ENCODE measurements around the gene ARFIP1.

Gene ARFIP1

DNA sequence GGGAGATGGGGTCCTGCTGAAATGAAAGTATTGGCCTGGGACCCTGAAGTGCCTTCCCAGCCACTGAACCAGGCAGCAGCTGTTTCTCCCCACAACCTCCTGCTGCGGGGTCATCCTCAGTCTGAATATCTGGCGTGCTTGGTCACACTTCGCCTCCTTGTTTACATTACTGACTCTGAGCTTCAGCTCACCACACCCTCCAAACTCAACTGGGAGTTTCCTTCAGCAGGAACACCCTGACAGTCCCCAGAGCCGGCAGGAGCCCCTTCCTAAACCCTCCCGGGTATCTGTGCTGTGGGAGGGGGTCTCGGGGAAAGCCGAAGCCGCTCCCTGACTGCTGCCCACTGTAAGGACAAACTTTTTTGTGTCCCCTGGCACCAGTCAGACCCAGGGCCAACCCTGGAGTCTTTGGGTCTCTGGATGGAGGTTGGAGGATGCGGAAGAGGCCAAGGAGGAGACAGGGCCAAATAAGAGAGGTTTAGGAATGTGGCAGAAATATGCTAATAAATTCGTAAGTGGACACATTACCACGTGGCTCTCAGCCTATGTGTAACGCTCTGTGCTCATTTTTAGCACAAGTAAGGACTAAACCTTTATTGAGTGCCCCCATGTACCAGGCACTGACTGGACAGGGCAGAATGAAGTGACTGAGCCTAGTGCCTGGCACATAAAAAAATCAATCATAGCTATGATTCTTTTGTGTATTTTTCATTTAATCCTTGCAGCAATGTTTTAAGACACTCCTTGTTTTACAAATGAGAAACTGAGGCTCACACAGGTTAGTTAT lies 177.1 kb downstream of the ARFIP1 start:
- H3K4me1 ChIP-seq (ENCODE audit: control insufficient read depth, insufficient read depth, low read length) = peaks cover 4% of the 10 kb centered on the region; the same call in 1 of the 2 replicates
- H3K9me3 ChIP-seq (ENCODE audit: control insufficient read depth, insufficient read depth, low read depth, low read length) = no peaks in the 10 kb centered on the region
- POLR2A ChIA-PET = no interaction called here
- CTCF ChIA-PET = no interaction called here
- no peak overlapping the region for H3K27ac ChIP-seq (ENCODE audit: extremely low read depth, low read depth, low read length)
- no peak overlapping the region for H3K4me3 ChIP-seq (ENCODE audit: low read depth, low read length)
- H3K36me3 ChIP-seq (ENCODE audit: control insufficient read depth in 2 of 2, insufficient read depth in 1 of 2, low read length in 2 of 2) = no peaks in the 10 kb centered on the region
- no peak for TF ChIP-seq ZNF114 (tag by site-specific recombination; IDR thresholded peaks at IDR 0.05)
- 0 out of 2 replicates have a peak, but pooled peaks have one; percentile 16 for TF ChIP-seq KLF1 (tag by site-specific recombination; IDR thresholded peaks at IDR 0.05)
- no peak for TF ChIP-seq ZNF837 (tag by site-specific recombination; IDR thresholded peaks at IDR 0.05)
- no peak for TF ChIP-seq OSR2 (tag by site-specific recombination; IDR thresholded peaks at IDR 0.05)

DNA sequence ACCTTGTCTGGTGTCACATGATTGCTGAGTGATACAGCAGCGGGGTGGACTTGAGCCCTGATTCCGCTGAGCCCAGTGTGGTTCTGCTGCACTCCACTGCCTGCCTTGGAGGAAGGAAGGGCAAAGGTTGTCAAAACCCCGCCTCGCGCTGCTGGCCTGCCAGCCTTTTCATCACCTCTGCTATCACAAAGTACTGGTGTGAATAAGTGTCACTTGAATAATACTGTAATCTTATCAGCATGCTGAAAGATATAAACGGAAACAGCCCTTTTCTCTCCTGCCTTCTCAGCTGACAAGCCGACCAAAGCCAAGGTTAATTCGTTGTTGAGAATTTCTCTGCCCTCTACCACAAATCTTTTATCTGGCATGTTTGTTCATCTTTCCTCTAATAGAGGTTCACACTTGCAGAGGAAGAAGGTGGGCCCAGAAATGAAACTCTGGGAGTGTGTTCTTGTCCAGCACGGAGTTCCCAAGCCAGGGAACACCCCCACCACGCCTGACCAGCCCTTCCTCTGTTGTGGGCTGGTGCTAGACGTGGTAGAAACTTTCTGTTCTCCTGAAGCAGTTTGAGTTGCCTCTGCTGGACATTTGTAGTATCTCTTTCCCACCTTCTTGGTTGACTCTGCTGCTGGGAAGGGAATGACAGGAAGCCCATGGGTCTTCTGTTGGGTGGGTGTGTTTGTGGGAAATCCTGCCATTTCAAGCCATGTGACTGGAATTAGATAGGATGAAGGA lies 177.8 kb downstream of the ARFIP1 start:
- ChIA-PET CTCF (interaction anchor here (0.7 kb wide), 1 partner anchor 325 kb away, joined by 3 read pairs; no protein-coding TSS in a partner anchor), POLR2A (no interaction called here)
- Histone ChIP-seq H3K36me3 (ENCODE audit: control insufficient read depth in 2 of 2, insufficient read depth in 1 of 2, low read length in 2 of 2) (no peaks in the 10 kb centered on the region), H3K4me1 (ENCODE audit: control insufficient read depth, insufficient read depth, low read length) (peaks cover 4% of the 10 kb centered on the region; the same call in 1 of the 2 replicates), H3K27ac (ENCODE audit: extremely low read depth, low read depth, low read length) (no peak overlapping the region), H3K9me3 (ENCODE audit: control insufficient read depth, insufficient read depth, low read depth, low read length) (no peaks in the 10 kb centered on the region), H3K4me3 (ENCODE audit: low read depth, low read length) (no peak overlapping the region)
- no peak for TF ChIP-seq SP7 (tag by site-specific recombination; IDR thresholded peaks at IDR 0.05)
- no peak for TF ChIP-seq GFI1B (tag by site-specific recombination; IDR thresholded peaks at IDR 0.05)
- no peak for TF ChIP-seq ZNF747 (tag by site-specific recombination; IDR thresholded peaks at IDR 0.05)
- TF ChIP-seq ZNF843 (tag by site-specific recombination; IDR thresholded peaks at IDR 0.05) = no peak
- TF ChIP-seq, protein P1, sequence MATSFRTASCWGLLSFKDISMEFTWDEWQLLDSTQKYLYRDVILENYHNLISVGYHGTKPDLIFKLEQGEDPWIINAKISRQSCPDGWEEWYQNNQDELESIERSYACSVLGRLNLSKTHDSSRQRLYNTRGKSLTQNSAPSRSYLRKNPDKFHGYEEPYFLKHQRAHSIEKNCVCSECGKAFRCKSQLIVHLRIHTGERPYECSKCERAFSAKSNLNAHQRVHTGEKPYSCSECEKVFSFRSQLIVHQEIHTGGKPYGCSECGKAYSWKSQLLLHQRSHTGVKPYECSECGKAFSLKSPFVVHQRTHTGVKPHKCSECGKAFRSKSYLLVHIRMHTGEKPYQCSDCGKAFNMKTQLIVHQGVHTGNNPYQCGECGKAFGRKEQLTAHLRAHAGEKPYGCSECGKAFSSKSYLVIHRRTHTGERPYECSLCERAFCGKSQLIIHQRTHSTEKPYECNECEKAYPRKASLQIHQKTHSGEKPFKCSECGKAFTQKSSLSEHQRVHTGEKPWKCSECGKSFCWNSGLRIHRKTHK (tag by site-specific recombination; IDR thresholded peaks at IDR 0.05) = no peak
- no peak for TF ChIP-seq ZNF350 (tag by site-specific recombination; IDR thresholded peaks at IDR 0.05)
- TF ChIP-seq, protein P2, sequence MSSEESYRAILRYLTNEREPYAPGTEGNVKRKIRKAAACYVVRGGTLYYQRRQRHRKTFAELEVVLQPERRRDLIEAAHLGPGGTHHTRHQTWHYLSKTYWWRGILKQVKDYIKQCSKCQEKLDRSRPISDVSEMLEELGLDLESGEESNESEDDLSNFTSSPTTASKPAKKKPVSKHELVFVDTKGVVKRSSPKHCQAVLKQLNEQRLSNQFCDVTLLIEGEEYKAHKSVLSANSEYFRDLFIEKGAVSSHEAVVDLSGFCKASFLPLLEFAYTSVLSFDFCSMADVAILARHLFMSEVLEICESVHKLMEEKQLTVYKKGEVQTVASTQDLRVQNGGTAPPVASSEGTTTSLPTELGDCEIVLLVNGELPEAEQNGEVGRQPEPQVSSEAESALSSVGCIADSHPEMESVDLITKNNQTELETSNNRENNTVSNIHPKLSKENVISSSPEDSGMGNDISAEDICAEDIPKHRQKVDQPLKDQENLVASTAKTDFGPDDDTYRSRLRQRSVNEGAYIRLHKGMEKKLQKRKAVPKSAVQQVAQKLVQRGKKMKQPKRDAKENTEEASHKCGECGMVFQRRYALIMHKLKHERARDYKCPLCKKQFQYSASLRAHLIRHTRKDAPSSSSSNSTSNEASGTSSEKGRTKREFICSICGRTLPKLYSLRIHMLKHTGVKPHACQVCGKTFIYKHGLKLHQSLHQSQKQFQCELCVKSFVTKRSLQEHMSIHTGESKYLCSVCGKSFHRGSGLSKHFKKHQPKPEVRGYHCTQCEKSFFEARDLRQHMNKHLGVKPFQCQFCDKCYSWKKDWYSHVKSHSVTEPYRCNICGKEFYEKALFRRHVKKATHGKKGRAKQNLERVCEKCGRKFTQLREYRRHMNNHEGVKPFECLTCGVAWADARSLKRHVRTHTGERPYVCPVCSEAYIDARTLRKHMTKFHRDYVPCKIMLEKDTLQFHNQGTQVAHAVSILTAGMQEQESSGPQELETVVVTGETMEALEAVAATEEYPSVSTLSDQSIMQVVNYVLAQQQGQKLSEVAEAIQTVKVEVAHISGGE (tag by site-specific recombination; conservative IDR thresholded peaks at IDR 0.05; ENCODE audit: low read depth) = no peak
- TF ChIP-seq MEIS1 (CRISPR knock-in tag; IDR thresholded peaks at IDR 0.05; ENCODE audit: borderline replicate concordance) = no peak
- no peak for TF ChIP-seq ZNF341 (tag by site-specific recombination; IDR thresholded peaks at IDR 0.05; ENCODE audit: low read depth)
- no peak for TF ChIP-seq ZBTB8A (tag by site-specific recombination; IDR thresholded peaks at IDR 0.05)
- no peak for TF ChIP-seq ZNF530 (tag by site-specific recombination; IDR thresholded peaks at IDR 0.05; ENCODE audit: low read depth)
- TF ChIP-seq ZNF311 (tag by site-specific recombination; IDR thresholded peaks at IDR 0.05; ENCODE audit: borderline replicate concordance) = no peak

DNA sequence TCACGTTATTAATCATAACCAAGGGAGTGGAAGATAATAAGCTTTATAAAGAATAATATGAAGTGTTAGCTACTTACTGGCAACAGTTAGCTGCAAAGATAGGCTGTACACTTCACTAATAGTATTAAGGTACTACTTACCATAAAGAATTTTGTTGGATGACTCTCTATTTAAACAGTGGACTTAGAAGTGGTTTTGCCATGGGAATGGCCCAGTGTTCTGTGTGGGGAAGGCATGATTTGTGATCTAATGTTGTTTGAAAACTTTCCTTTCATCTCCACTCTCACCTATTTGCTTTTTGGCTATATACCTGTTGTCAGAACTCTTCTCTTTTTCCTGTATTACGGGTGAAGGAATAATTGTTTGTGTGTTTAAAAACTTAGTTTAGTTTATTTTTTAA lies 179.3 kb downstream of the ARFIP1 start:
- no peaks in the 10 kb centered on the region for H3K9me3 ChIP-seq (ENCODE audit: control insufficient read depth, insufficient read depth, low read depth, low read length)
- peaks cover 4% of the 10 kb centered on the region; the same call in 1 of the 2 replicates for H3K4me1 ChIP-seq (ENCODE audit: control insufficient read depth, insufficient read depth, low read length)
- no peaks in the 10 kb centered on the region for H3K36me3 ChIP-seq (ENCODE audit: control insufficient read depth in 2 of 2, insufficient read depth in 1 of 2, low read length in 2 of 2)
- H3K4me3 ChIP-seq (ENCODE audit: low read depth, low read length) = no peak overlapping the region
- ChIA-PET POLR2A (no interaction called here), CTCF (no interaction called here)
- no peak overlapping the region for H3K27ac ChIP-seq (ENCODE audit: extremely low read depth, low read depth, low read length)
- TF ChIP-seq ZNF76 (tag by site-specific recombination; IDR thresholded peaks at IDR 0.05; ENCODE audit: borderline replicate concordance, low read depth) (no peak), YY2 (tag by site-specific recombination; IDR thresholded peaks at IDR 0.05) (no peak), FEZF1 (tag by site-specific recombination; IDR thresholded peaks at IDR 0.05) (no peak), OSR2 (tag by site-specific recombination; IDR thresholded peaks at IDR 0.05) (no peak)
- TF ChIP-seq, protein P3, sequence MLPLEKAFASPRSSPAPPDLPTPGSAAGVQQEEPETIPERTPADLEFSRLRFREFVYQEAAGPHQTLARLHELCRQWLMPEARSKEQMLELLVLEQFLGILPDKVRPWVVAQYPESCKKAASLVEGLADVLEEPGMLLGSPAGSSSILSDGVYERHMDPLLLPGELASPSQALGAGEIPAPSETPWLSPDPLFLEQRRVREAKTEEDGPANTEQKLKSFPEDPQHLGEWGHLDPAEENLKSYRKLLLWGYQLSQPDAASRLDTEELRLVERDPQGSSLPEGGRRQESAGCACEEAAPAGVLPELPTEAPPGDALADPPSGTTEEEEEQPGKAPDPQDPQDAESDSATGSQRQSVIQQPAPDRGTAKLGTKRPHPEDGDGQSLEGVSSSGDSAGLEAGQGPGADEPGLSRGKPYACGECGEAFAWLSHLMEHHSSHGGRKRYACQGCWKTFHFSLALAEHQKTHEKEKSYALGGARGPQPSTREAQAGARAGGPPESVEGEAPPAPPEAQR (tag by site-specific recombination; IDR thresholded peaks at IDR 0.05) = no peak
- TF ChIP-seq, protein P4, sequence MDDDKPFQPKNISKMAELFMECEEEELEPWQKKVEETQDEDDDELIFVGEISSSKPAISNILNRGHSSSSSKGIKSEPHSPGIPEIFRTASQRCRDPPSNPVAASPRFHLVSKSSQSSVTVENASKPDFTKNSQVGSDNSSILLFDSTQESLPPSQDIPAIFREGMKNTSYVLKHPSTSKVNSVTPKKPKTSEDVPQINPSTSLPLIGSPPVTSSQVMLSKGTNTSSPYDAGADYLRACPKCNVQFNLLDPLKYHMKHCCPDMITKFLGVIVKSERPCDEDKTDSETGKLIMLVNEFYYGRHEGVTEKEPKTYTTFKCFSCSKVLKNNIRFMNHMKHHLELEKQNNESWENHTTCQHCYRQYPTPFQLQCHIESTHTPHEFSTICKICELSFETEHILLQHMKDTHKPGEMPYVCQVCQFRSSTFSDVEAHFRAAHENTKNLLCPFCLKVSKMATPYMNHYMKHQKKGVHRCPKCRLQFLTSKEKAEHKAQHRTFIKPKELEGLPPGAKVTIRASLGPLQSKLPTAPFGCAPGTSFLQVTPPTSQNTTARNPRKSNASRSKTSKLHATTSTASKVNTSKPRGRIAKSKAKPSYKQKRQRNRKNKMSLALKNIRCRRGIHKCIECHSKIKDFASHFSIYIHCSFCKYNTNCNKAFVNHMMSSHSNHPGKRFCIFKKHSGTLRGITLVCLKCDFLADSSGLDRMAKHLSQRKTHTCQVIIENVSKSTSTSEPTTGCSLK (tag by site-specific recombination; IDR thresholded peaks at IDR 0.05) = no peak
